GM12891 (cell line): ENCODE results near the gene PCBP3.

Source experiments
- POLR2A ChIP-seq: IDR thresholded peaks from 2 replicates; pipeline ENCODE4 v1.6.1; 2011; ENCODE audit warnings: low read depth, low read length, control low read depth
- SPI1 ChIP-seq: IDR thresholded peaks from 2 replicates; pipeline ENCODE4 v1.6.1; 2011; ENCODE audit warnings: low read depth, low read length, control low read depth

GRCh38 chr21:45859041-45859761 is 215.7 kb downstream of the PCBP3 start:
- TF ChIP-seq POLR2A (no peak), SPI1 (no peak)
